HG02588 (cell line): ENCODE results near the gene OSCP1.
A peak's percentile ranks its signal among the peaks of the same experiment; 100 is the strongest.

Experiments used
- ATAC-seq: cut with Tn5 transposase; IDR thresholded peaks from one replicate; pipeline ENCODE4 v1.9.1; 2021; ENCODE audit warnings: mild to moderate bottlenecking, moderate library complexity; ENCODE audit not compliant: unreplicated experiment

Gene OSCP1

GRCh38 chr1:36408479-36408878 is 41.8 kb downstream of the OSCP1 start:
- no peak for ATAC-seq

GRCh38 chr1:36406440-36406839 is 43.8 kb downstream of the OSCP1 start:
- no peak for ATAC-seq

GRCh38 chr1:36402504-36402890 is 47.8 kb downstream of the OSCP1 start:
- no peak for ATAC-seq

GRCh38 chr1:36401602-36402503 is 48.4 kb downstream of the OSCP1 start:
- ATAC-seq = no peak

DNA sequence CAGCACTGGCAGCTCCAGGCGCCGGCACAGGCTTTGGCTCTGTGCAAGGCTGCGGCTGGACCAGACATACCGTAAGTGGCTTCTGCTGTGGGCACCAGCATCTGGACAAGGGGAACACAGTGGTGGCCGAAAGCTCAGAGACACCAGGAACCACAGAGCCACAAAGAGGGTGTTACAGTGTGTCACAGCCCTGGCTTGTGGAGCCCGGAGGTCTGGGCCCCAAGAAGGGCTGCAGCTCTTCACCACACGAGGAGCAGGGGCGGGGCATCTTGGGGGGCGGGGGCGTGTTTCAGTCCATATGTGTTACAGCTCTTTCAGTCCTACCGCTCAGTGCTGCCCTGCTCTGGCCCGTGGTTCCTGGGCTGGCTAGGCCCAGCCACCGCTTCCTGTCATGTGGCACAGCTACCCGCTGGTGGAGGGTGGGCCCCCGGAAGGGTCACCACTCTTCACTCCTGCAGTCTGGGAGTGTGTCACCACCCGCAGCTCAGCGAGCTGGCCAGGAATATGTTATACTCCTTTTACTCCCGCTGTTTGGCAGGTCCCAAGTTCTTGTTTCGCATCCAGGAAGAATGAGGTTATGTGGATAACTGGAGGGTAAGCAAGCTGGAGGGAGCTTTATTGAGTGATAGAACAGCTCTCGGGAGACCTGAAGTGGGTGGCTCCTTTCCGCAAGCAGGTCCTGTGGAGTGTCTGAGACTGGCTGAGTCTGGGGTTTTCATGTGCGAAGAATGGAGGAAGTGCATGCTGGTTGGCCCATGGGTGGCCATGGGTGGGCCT is 49.2 kb downstream of the OSCP1 start:
- no peak for ATAC-seq

- no peak for ATAC-seq
These were observed 49.8 kb downstream of the OSCP1 start for GRCh38 chr1:36400514-36400824.

- no peak for ATAC-seq
These were observed 51.8 kb downstream of the OSCP1 start for GRCh38 chr1:36398370-36398977.

GRCh38 chr1:36397378-36398230 is 52.6 kb downstream of the OSCP1 start, which contains the start of gene LSM10:
LSM10 (minus strand) TSS chr1:36397908; CDS start chr1:36394129, 3,779 bp downstream.
- ATAC-seq = peak; percentile 71

DNA sequence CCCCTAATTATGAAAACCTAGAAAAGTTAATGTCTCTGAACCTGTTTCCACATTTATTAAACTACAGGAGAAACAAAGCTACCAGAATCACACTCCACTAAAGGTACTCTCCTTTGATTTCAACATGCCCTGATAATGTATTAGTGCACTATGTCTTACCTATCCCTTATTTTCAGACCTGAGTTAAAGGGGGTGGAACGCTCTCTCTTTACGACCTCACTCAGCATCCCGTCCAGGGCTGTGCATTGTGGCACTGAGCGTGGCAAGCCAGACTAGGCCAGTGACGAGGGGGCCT is 53.2 kb downstream of the OSCP1 start:
- no peak for ATAC-seq

DNA sequence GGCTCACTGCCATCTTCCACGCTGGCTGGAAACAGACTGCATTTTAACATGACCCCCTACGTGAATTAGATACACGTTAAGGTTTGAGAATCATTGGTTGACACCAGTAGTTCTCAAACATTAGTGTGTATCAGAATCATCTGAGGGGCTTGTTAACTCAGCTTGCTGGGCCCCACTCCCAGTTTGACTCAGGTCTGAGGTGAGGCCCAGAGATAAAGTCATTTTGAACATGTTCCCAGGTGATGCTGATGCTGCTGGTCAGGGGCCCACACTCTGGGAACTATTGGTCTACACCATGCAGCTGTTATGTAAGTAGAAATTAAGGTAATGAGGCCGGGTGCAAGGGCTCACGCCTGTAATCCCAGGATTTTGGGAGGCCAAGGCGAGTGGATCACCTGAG is 53.9 kb downstream of the OSCP1 start:
- ATAC-seq = no peak

DNA sequence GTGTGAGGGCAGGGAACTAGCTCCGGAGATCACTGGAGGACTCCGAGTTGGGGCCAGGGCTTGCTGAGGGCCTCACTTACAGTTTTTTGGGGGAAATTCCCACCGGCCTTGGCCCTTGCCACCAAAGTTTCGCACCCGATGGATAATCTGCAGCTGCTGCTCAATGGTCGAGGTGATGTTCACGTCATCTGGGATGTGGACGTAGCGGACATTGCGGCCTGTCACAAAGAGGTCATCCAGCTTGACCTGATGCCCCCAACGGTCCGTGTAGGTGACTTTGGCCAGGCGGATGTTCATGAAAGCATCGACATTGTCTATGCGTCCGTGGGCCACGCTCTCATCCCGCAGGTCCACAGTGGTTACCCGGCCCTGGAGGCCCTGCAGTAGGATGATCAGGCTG is 56.6 kb downstream of the OSCP1 start:
- ATAC-seq = no peak

GRCh38 chr1:36392836-36393235 is 57.4 kb downstream of the OSCP1 start:
- no peak for ATAC-seq

- ATAC-seq = no peak
These were observed 59.0 kb downstream of the OSCP1 start for GRCh38 chr1:36391271-36391670.

DNA sequence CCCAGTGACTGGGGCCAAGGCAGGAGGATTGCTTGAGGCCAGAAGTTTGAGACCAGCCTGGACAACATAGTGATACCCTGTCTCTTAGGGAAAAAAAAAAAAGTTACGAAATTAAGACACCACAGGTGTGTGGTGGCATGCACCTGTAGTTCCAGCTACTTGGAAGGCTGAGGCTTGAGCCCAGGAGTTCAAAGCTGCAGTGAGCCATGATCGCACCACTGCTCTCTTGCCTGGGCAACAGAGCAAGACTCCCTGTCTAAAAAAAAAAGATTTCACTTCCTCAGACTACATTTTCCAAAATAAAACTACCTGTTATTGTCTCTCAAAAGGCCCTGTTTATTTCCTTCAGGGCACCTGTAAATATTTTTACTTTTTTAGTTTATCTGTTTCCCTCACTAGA is 59.8 kb downstream of the OSCP1 start:
- ATAC-seq = no peak

- ATAC-seq = no peak
These were observed 60.3 kb downstream of the OSCP1 start for GRCh38 chr1:36389999-36390398.

GRCh38 chr1:36389261-36389660 is 61.0 kb downstream of the OSCP1 start:
- no peak for ATAC-seq

DNA sequence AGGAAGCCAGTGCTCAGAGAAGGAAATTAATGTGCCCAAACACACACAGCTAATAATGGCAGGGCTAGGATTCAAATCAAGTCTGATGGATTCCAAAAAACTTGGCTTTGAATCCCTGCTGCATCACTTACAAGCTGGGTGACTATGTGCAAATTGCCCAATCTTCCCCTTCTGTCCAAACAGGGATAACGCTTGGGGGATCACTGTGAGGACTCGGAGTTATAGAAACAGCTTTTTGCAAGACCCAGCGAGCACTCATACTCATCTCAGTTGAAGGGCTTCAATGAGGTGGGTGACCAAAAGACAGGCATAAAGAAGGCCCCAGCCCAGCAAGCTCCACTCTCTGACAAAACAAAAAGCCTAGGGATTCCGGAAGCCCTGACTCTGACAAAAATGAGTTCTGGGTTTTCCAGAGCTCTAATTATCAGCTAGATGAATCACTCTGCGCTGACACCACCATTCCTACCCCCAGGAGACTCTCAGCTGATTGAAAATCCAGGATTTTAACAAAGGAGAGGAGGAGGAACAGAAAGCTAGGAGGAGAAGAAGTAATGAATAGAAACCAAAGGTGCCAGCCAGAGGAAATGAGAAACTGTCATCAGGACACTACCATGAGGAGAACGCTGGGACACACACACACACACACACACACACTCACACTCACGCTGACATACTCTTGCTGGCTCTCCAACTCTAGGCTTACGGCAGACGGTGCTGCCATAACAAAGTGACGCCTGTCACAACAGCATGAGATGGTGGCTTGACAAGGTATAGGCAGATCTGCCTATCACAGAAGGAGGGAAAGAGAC is 62.9 kb downstream of the OSCP1 start:
- ATAC-seq = no peak

DNA sequence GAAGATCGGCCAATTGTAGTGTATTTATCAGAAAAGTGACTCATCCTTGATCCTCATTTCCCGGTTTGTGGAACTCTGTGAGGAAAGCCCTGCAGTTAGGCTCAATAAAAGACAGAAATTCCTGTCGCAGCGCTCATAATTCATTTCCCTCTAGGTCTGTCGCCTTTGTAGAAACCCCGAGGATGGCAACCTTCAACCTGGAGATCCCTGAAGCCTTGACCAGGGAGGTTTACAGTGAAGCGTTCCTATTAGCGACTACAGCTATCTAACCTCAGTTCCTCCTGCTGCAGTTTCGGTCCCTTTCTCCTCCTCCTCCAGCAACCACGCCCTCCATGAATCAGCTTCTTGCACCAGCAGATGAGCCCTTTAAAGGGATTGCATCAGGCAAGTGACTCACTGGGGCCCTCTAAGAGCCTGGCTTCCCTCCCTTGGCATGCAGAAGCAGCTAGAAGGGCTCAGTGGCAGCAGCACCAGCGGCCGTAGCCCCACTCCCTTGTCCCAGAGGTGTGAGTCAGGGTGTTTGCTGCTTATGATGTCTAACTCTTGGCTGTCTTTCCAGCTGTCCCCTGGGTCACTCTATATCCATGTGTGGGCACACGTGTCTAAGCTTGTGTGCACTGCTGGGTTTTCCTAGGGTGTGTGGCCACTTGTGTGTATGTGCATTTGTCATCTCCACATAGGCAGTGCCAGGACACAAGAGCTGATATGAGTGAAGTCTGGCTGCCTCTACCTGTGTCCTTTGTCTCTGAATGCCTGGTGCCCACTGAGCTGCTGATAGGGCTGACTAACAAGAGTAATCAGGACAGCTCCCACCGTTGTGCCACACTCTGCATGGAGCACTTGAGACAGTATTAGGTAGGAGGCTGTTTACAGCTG is 63.7 kb downstream of the OSCP1 start:
- peak; percentile 36 for ATAC-seq
